Keratinocyte (primary cell): ENCODE data around the gene DPH7. TPM values are rescaled to one million over a fixed set of nuclear protein-coding genes. Genes with fewer than 3 reads are reported as not detected.

ENCODE experiments used
- DNase-seq: peaks from one replicate; pipeline ENCODE4 v3.0.0-alpha.2; 2011; ENCODE audit warnings: low read depth, missing footprints, low spot score
- FAIRE-seq: peaks from 2 replicates; lab custom pipeline; 2011; peaks lifted over from hg19 to GRCh38; lab: Jason Lieb, UNC
- H2AFZ ChIP-seq: 2 replicates; pipeline ENCODE4 v1.6.0; 2012; ENCODE audit warnings: low read length, control low read depth, inconsistent platforms; ENCODE audit not compliant: control insufficient read depth
- H3K27ac ChIP-seq: 2 replicates; pipeline ENCODE4 v1.5.1; 2011; ENCODE audit warnings: low read length; ENCODE audit not compliant: control insufficient read depth, insufficient read depth
- H3K27me3 ChIP-seq: 3 replicates; pipeline ENCODE4 v1.6.0; 2011; ENCODE audit warnings: low read length; ENCODE audit not compliant: control insufficient read depth, insufficient read depth; ENCODE audit errors: extremely low read depth
- H3K36me3 ChIP-seq, 2 experiments: 2 replicates in 1 of 2; 3 replicates in 1 of 2; pipeline ENCODE4 v1.5.1; 2011; ENCODE audit warnings: low read length in 2 of 2, mild to moderate bottlenecking in 1 of 2; ENCODE audit not compliant: control insufficient read depth in 2 of 2, insufficient read depth in 2 of 2; ENCODE audit errors: extremely low read depth in 1 of 2
- H3K4me1 ChIP-seq: 3 replicates; pipeline ENCODE4 v1.5.1; 2011; ENCODE audit warnings: low read length; ENCODE audit not compliant: control insufficient read depth, insufficient read depth; ENCODE audit errors: extremely low read depth
- H3K4me2 ChIP-seq: 3 replicates; pipeline ENCODE4 v1.6.0; 2011; ENCODE audit warnings: low read depth, low read length; ENCODE audit not compliant: control insufficient read depth, insufficient read depth; ENCODE audit errors: extremely low read depth
- H3K4me3 ChIP-seq, 3 experiments: fragments of 200-600 bp in 1 of 3; sonication (generic) in 1 of 3; 2 replicates in 2 of 3; 3 replicates in 1 of 3; pipeline ENCODE4 v1.5.1; 2011 to 2016; ENCODE audit warnings: low read length in 3 of 3, mild to moderate bottlenecking in 3 of 3, control low read depth in 2 of 3, inconsistent platforms in 1 of 3, low read depth in 1 of 3, mixed read lengths in 1 of 3, mixed run types in 1 of 3, moderate library complexity in 1 of 3; ENCODE audit not compliant: control insufficient read depth in 2 of 3, insufficient read depth in 2 of 3; ENCODE audit errors: extremely low read depth in 1 of 3
- H3K79me2 ChIP-seq: 2 replicates; pipeline ENCODE4 v1.6.0; 2012; ENCODE audit warnings: low read length; ENCODE audit not compliant: control insufficient read depth, insufficient read depth
- H3K9ac ChIP-seq: 3 replicates; pipeline ENCODE4 v1.6.0; 2011; ENCODE audit warnings: low read length; ENCODE audit not compliant: control insufficient read depth, insufficient read depth; ENCODE audit errors: extremely low read depth
- H3K9me1 ChIP-seq: 3 replicates; pipeline ENCODE4 v1.6.0; 2011; ENCODE audit warnings: low read length; ENCODE audit not compliant: control insufficient read depth, insufficient read depth; ENCODE audit errors: extremely low read depth
- H3K9me3 ChIP-seq: 2 replicates; pipeline ENCODE4 v1.5.1; 2012; ENCODE audit warnings: low read depth, low read length; ENCODE audit not compliant: control insufficient read depth
- H4K20me1 ChIP-seq: 3 replicates; pipeline ENCODE4 v1.6.0; 2011; ENCODE audit warnings: low read length; ENCODE audit not compliant: control insufficient read depth, insufficient read depth; ENCODE audit errors: extremely low read depth
- EZH2 ChIP-seq: IDR thresholded peaks from one replicate; pipeline ENCODE4 v1.6.1; 2012; ENCODE audit warnings: inconsistent platforms, mild to moderate bottlenecking, low read length, moderate library complexity
- dilution Hi-C: fragments of 300-500 bp; cut with MboI; formaldehyde crosslinking; loops from one replicate; pipeline ENCODE4 v1.7.0; 2020; ENCODE audit warnings: low sequenced_read_pairs; ENCODE audit not compliant: extremely low pct_ligation_motif_present
- polyA plus RNA-seq, 5 experiments: library from polyadenylated mRNA; depleted of rRNA in 3 of 5; stranded (reverse) in 3 of 5; stranded (forward) in 1 of 5; unstranded in 1 of 5; fragments of >200 nt; gene quantifications; 1 replicate in 1 of 5; 2 replicates in 3 of 5; 3 replicates in 1 of 5; pipeline versions ENCODE4 v1.2.1 to v1.2.3, GENCODE V29; 2011 to 2012; ENCODE audit warnings: missing spikeins in 2 of 5, low read depth in 1 of 5, low replicate concordance in 1 of 5
- TF ChIP-seq, protein P1 (sequence below), 3 experiments: IDR thresholded peaks in 1 of 3; conservative IDR thresholded peaks in 1 of 3; optimal IDR thresholded peaks in 1 of 3; 2 replicates in 2 of 3; 3 replicates in 1 of 3; pipeline versions ENCODE3 to v1.5.1; 2011; ENCODE audit warnings: low read length in 3 of 3, mild to moderate bottlenecking in 3 of 3, moderate library complexity in 2 of 3, control low read depth in 1 of 3, inconsistent platforms in 1 of 3; ENCODE audit not compliant: insufficient read depth in 2 of 3; ENCODE audit errors: extremely low read depth in 1 of 3

Gene DPH7
- polyA plus RNA-seq, 1 donor (not counting 4 experiments of a cell fraction or from before 2014, with no cell fraction given), result 25.3 TPM

DNA sequence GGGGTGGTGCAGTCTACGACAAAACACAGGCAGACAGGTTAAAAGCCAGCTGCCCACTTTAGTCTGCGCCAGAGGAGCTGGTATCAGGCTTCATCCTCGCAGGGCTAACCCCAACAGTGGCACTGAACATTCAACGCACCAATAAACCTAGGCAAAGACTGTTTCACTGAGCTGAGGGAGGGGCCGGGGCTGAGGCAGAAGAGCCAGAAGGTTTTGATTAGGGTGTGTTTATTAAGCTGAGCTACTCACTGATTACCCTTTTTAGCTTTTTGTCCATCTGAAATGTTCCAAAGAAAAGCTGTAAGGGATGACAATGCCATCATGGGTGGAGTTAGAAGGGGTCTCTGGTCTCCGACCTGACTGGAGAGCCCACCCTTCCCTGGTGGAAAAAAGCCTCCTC, 10.2 kb upstream of the DPH7 start:
- no peak overlapping the region for H2AFZ ChIP-seq
- dilution Hi-C loops, result no loop called here
- no peaks in the 10 kb centered on the region for H3K27me3 ChIP-seq
- H4K20me1 ChIP-seq, result peaks cover 11% of the 10 kb centered on the region
- H3K9me3 ChIP-seq, result no peaks in the 10 kb centered on the region
- H3K36me3 ChIP-seq, result peaks cover 27 to 41% of the 10 kb centered on the region in 2 experiments
- H3K4me1 ChIP-seq, result peaks cover 13% of the 10 kb centered on the region
- peak overlapping the region; percentile 68 for H3K27ac ChIP-seq
- peak overlapping the region; percentile 57 to 92 (median 90) for H3K4me3 ChIP-seq
- peaks cover 50% of the 10 kb centered on the region for H3K79me2 ChIP-seq
- H3K4me2 ChIP-seq, result peak overlapping the region; percentile 97
- DNase-seq (no peak), FAIRE-seq (no peak)
- peak overlapping the region; percentile 83 for H3K9ac ChIP-seq
- no peaks in the 10 kb centered on the region for H3K9me1 ChIP-seq
- TF ChIP-seq, protein P1, sequence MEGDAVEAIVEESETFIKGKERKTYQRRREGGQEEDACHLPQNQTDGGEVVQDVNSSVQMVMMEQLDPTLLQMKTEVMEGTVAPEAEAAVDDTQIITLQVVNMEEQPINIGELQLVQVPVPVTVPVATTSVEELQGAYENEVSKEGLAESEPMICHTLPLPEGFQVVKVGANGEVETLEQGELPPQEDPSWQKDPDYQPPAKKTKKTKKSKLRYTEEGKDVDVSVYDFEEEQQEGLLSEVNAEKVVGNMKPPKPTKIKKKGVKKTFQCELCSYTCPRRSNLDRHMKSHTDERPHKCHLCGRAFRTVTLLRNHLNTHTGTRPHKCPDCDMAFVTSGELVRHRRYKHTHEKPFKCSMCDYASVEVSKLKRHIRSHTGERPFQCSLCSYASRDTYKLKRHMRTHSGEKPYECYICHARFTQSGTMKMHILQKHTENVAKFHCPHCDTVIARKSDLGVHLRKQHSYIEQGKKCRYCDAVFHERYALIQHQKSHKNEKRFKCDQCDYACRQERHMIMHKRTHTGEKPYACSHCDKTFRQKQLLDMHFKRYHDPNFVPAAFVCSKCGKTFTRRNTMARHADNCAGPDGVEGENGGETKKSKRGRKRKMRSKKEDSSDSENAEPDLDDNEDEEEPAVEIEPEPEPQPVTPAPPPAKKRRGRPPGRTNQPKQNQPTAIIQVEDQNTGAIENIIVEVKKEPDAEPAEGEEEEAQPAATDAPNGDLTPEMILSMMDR (optimal IDR thresholded peaks at IDR 0.05 in 1 of 3, IDR thresholded peaks at IDR 0.05 in 1 of 3, conservative IDR thresholded peaks at IDR 0.05 in 1 of 3; ENCODE audit: extremely low read depth in 1 of 3, insufficient read depth in 2 of 3, low read length in 3 of 3), result no peak
- no peak for TF ChIP-seq EZH2

DNA sequence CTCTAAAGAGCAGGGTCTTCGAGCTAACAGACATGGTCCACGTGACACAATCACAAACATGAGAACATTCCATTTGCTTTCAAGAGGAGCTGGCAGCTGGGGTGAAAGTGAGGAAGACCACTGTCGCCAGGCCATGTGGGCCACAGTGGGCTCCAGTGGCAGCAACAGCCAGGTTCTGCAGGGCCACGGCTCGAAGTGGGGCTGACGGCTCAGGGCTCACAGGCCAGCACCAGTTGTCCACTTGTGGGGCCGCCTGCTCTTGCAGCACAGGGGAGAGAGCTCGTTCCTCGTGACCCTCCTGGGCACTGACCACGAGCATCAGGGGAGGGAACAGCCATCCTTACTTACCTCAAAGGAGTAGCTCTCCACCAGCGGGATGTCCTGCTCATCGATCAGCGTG, 9.6 kb upstream of the DPH7 start:
- H3K4me3 ChIP-seq, result no peak overlapping the region
- H3K4me2 ChIP-seq, result peak overlapping the region; percentile 97
- no peaks in the 10 kb centered on the region for H3K9me1 ChIP-seq
- peaks cover 56% of the 10 kb centered on the region for H3K79me2 ChIP-seq
- H3K27me3 ChIP-seq, result no peaks in the 10 kb centered on the region
- H3K9ac ChIP-seq, result no peak overlapping the region
- no peaks in the 10 kb centered on the region for H3K9me3 ChIP-seq
- H3K27ac ChIP-seq, result no peak overlapping the region
- DNase-seq, result no peak
- peaks cover 13% of the 10 kb centered on the region for H3K4me1 ChIP-seq
- dilution Hi-C loops, result no loop called here
- FAIRE-seq, result no peak
- H2AFZ ChIP-seq, result no peak overlapping the region
- peaks cover 30 to 45% of the 10 kb centered on the region in 2 experiments for H3K36me3 ChIP-seq
- peaks cover 11% of the 10 kb centered on the region for H4K20me1 ChIP-seq
- TF ChIP-seq EZH2, result no peak
- TF ChIP-seq, protein P1 (optimal IDR thresholded peaks at IDR 0.05 in 1 of 3, IDR thresholded peaks at IDR 0.05 in 1 of 3, conservative IDR thresholded peaks at IDR 0.05 in 1 of 3; ENCODE audit: extremely low read depth in 1 of 3, insufficient read depth in 2 of 3, low read length in 3 of 3), result no peak
